KMS-11 (cell line): ENCODE results near the gene TAF4.

Source experiments
- H2AFZ ChIP-seq: fragments of 200-600 bp; sonication (generic); 2 replicates; pipeline ENCODE4 v1.6.1; 2016; ENCODE audit warnings: antibody characterized with exemption, mixed run types, low read depth
- H3K27ac ChIP-seq: fragments of 200-600 bp; sonication (generic); 2 replicates; pipeline ENCODE4 v1.6.1; 2016; ENCODE audit warnings: mild to moderate bottlenecking, mixed run types
- H3K27me3 ChIP-seq: fragments of 200-600 bp; sonication (generic); 2 replicates; pipeline ENCODE4 v1.6.1; 2017; ENCODE audit warnings: mild to moderate bottlenecking, low read depth, mixed run types, moderate library complexity; ENCODE audit not compliant: insufficient read depth
- H3K36me3 ChIP-seq: fragments of 200-600 bp; sonication (generic); 2 replicates; pipeline ENCODE4 v1.6.1; 2017; ENCODE audit warnings: mild to moderate bottlenecking, mixed run types; ENCODE audit not compliant: insufficient read depth
- H3K4me1 ChIP-seq: fragments of 200-600 bp; sonication (generic); 2 replicates; pipeline ENCODE4 v1.6.1; 2016; ENCODE audit warnings: mild to moderate bottlenecking, low read depth, mixed run types; ENCODE audit not compliant: poor library complexity, severe bottlenecking
- H3K4me2 ChIP-seq: fragments of 200-600 bp; sonication (generic); 2 replicates; pipeline ENCODE4 v1.7.0; 2016; ENCODE audit warnings: mild to moderate bottlenecking, mixed run types
- H3K4me3 ChIP-seq: fragments of 200-600 bp; sonication (generic); IDR thresholded peaks from 2 replicates; pipeline ENCODE4 v1.6.1; 2017; ENCODE audit warnings: low read depth, low read length, mixed read lengths; ENCODE audit not compliant: insufficient read depth
- H3K79me2 ChIP-seq: fragments of 200-600 bp; sonication (generic); 2 replicates; pipeline ENCODE4 v1.6.1; 2016; ENCODE audit warnings: low read depth, mixed run types; ENCODE audit not compliant: insufficient read depth
- H3K9ac ChIP-seq: fragments of 200-600 bp; sonication (generic); 2 replicates; pipeline ENCODE4 v1.6.1; 2016; ENCODE audit warnings: mild to moderate bottlenecking, mixed run types
- H4K20me1 ChIP-seq: fragments of 200-600 bp; sonication (generic); 2 replicates; pipeline ENCODE4 v1.6.1; 2016; ENCODE audit warnings: mild to moderate bottlenecking, mixed run types; ENCODE audit not compliant: insufficient read depth
- CTCF ChIP-seq: fragments of 200-600 bp; sonication (generic); conservative IDR thresholded peaks from 2 replicates; pipeline ENCODE4 v1.6.1; 2017; ENCODE audit warnings: low read depth, mild to moderate bottlenecking, antibody characterized with exemption, low read length, moderate library complexity, mixed read lengths

TAF4 gene

GRCh38 chr20:62066339-62066982 is 780 bp upstream of the TAF4 start:
- no peaks in the 10 kb centered on the region for H3K27me3 ChIP-seq
- peak overlapping the region; percentile 78 for H3K4me2 ChIP-seq
- peaks cover 22% of the 10 kb centered on the region for H3K4me1 ChIP-seq
- no peaks in the 10 kb centered on the region for H3K36me3 ChIP-seq
- no peak overlapping the region for H3K4me3 ChIP-seq
- H2AFZ ChIP-seq = peak overlapping the region; percentile 57; the same call in 1 of the 2 replicates
- H3K79me2 ChIP-seq = peaks cover 28% of the 10 kb centered on the region
- peaks cover 7% of the 10 kb centered on the region for H4K20me1 ChIP-seq
- H3K9ac ChIP-seq = peak overlapping the region; percentile 63; the same call in 1 of the 2 replicates
- TF ChIP-seq CTCF = no peak
- peak overlapping the region; percentile 28; the same call in 1 of the 2 replicates for H3K27ac ChIP-seq

- no peak for TF ChIP-seq CTCF
- H3K4me1 ChIP-seq = peaks cover 22% of the 10 kb centered on the region
- peaks cover 13% of the 10 kb centered on the region for H4K20me1 ChIP-seq
- H3K27ac ChIP-seq = no peak overlapping the region
- H3K9ac ChIP-seq = peak overlapping the region; percentile 46; the same call in 1 of the 2 replicates
- H3K27me3 ChIP-seq = no peaks in the 10 kb centered on the region
- H3K4me3 ChIP-seq = no peak overlapping the region
- no peak overlapping the region for H2AFZ ChIP-seq
- H3K4me2 ChIP-seq = no peak overlapping the region
- H3K79me2 ChIP-seq = peaks cover 43% of the 10 kb centered on the region
- no peaks in the 10 kb centered on the region for H3K36me3 ChIP-seq
These were observed 659 bp downstream of the TAF4 start for GRCh38 chr20:62064770-62065673.

GRCh38 chr20:62063981-62064769 is 1.5 kb downstream of the TAF4 start:
- H3K27me3 ChIP-seq = no peaks in the 10 kb centered on the region
- H2AFZ ChIP-seq = no peak overlapping the region
- TF ChIP-seq CTCF = no peak
- H3K79me2 ChIP-seq = peaks cover 51% of the 10 kb centered on the region
- H3K4me3 ChIP-seq = no peak overlapping the region
- H3K4me2 ChIP-seq = peak overlapping the region; percentile 13; the same call in 1 of the 2 replicates
- H3K4me1 ChIP-seq = peaks cover 22% of the 10 kb centered on the region
- H4K20me1 ChIP-seq = peaks cover 15% of the 10 kb centered on the region
- no peak overlapping the region for H3K27ac ChIP-seq
- no peak overlapping the region for H3K9ac ChIP-seq
- no peaks in the 10 kb centered on the region for H3K36me3 ChIP-seq

- no peak overlapping the region for H3K27ac ChIP-seq
- H3K27me3 ChIP-seq = no peaks in the 10 kb centered on the region
- no peak for TF ChIP-seq CTCF
- peak overlapping the region; percentile 13; the same call in 1 of the 2 replicates for H3K4me2 ChIP-seq
- no peak overlapping the region for H3K9ac ChIP-seq
- H3K4me1 ChIP-seq = peaks cover 22% of the 10 kb centered on the region
- H3K79me2 ChIP-seq = peaks cover 56% of the 10 kb centered on the region
- H3K36me3 ChIP-seq = no peaks in the 10 kb centered on the region
- H4K20me1 ChIP-seq = peaks cover 15% of the 10 kb centered on the region
- H3K4me3 ChIP-seq = no peak overlapping the region
- H2AFZ ChIP-seq = no peak overlapping the region
These were observed 2.2 kb downstream of the TAF4 start for GRCh38 chr20:62063315-62063980.
